ENCODE data around the gene NPPC. TPM values are rescaled to one million over a fixed set of nuclear protein-coding genes. Genes with fewer than 3 reads are reported as not detected.

NPPC gene
- total RNA-seq, 1 experiment from 2014 or later = not detected

DNA sequence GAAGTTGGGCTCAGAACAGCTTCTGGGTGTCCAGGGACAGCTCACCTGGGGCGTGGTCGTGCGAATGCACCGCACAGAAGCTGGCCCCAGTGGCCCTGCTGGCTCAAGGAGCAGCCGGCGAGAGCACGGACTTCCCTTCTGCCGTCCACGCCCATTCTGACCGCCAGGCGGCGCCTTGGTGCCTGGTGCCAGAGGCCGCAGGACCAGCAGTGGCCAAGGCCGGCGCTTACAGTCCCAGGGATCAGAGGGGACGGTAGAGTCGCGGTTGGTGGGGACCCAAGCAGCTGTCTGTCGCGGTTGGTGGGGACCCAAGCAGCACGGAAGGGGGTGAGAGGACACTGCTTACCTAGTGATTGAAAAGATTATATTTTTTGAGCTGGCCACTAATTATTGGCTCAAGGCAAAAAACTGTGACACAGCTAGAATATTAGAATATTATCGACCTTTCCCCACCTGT is 25.7 kb downstream of the NPPC start:
- no peak for TF ChIP-seq EZH2phosphoT487 (IDR thresholded peaks at IDR 0.05; ENCODE audit: borderline replicate concordance, low read length)
- TF ChIP-seq, protein P1, sequence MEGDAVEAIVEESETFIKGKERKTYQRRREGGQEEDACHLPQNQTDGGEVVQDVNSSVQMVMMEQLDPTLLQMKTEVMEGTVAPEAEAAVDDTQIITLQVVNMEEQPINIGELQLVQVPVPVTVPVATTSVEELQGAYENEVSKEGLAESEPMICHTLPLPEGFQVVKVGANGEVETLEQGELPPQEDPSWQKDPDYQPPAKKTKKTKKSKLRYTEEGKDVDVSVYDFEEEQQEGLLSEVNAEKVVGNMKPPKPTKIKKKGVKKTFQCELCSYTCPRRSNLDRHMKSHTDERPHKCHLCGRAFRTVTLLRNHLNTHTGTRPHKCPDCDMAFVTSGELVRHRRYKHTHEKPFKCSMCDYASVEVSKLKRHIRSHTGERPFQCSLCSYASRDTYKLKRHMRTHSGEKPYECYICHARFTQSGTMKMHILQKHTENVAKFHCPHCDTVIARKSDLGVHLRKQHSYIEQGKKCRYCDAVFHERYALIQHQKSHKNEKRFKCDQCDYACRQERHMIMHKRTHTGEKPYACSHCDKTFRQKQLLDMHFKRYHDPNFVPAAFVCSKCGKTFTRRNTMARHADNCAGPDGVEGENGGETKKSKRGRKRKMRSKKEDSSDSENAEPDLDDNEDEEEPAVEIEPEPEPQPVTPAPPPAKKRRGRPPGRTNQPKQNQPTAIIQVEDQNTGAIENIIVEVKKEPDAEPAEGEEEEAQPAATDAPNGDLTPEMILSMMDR (conservative IDR thresholded peaks at IDR 0.05; ENCODE audit: low read depth, low read length) = peak; percentile 83
- ChIA-PET CTCF (interaction anchor here (0.7 to 1.5 kb wide), 4 partner anchors 11 to 541 kb away, joined by 3 to 4 read pairs (median 4); no protein-coding TSS in a partner anchor), POLR2A (ENCODE audit: unreplicated experiment) (no interaction called here)
- Histone ChIP-seq H2AFZ (ENCODE audit: low read length) (peak overlapping the region; percentile 70), H3K9me2 (replicated peaks; ENCODE audit: low read length) (no peaks in the 10 kb centered on the region), H3K27me3 (ENCODE audit: low read length) (no peaks in the 10 kb centered on the region), H3K36me3 (ENCODE audit: low read depth, low read length) (no peaks in the 10 kb centered on the region), H4K20me1 (ENCODE audit: low read length) (no peaks in the 10 kb centered on the region), H3K27ac (ENCODE audit: low read length) (no peak overlapping the region), H3K4me2 (ENCODE audit: low read length) (peak overlapping the region; percentile 44), H3F3A (ENCODE audit: low read length, unreplicated experiment) (no peaks in the 10 kb centered on the region), H3K4me3 (ENCODE audit: low read length) (no peak overlapping the region), H3K79me2 (ENCODE audit: low read length) (no peaks in the 10 kb centered on the region), H3K9ac (ENCODE audit: low read length) (no peak overlapping the region), H3K9me3 (ENCODE audit: low read length) (no peaks in the 10 kb centered on the region), H3K4me1 (ENCODE audit: insufficient read depth, low read length) (0 out of 2 replicates have a peak, but pooled peaks cover 2% of the 10 kb centered on the region)
- DNase-seq (peak; percentile 90), ATAC-seq (peak; percentile 97)
- intact Hi-C loops (cut with micrococcal nuclease) = loop anchor here (1.0 to 5.0 kb wide), 2 partner anchors 48 to 540 kb away; no protein-coding TSS in a partner anchor
- no TSS peak for BruUV-seq (replicated peaks)

DNA sequence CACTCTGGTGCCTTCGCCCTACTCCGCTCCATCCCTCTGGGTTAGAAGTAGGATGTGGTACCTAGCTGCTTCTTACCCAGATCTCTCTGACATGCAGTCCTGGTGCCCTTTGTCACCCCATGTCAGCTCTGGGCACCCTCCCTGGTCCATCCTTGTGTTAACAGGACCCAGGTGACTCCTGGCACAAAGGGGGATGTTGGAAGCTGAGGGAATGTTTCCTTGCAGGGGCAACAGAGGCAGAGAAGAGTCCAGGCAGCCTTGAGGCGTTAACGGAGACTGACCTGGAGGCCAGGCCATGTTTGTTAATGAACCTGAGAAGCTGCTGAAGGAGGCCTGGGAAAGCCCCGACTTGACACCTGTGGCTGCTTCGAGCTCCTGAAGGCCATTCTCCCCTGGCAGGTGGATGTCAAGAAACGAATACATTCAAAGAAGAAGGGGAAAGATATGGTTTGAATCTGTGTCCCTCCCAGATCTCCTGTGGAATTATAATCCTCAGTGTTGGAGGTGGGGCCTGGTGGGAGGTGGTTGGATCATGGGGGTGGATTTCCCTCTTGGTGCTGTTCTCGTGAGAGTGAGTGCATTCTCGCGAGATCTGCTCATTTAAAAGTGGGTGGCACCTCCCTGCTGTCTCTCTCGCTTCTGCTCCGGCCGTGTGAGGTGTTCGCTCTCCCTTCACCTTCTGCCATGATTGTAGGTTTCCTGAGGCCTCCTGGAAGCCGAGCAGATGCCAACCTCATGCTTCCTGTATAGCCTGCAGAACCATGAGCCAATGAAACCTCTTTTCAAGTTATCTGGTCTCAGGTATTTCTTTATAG is 31.4 kb downstream of the NPPC start:
- no peaks in the 10 kb centered on the region for H3K9me2 ChIP-seq (replicated peaks; ENCODE audit: low read length)
- H3K9me3 ChIP-seq (ENCODE audit: low read length) = no peaks in the 10 kb centered on the region
- H2AFZ ChIP-seq (ENCODE audit: low read length) = no peak overlapping the region
- no peaks in the 10 kb centered on the region for H3K4me1 ChIP-seq (ENCODE audit: insufficient read depth, low read length)
- no peak overlapping the region for H3K4me3 ChIP-seq (ENCODE audit: low read length)
- ChIA-PET POLR2A (ENCODE audit: unreplicated experiment) (no interaction called here), CTCF (no interaction called here)
- no peaks in the 10 kb centered on the region; the same call in 1 of the 2 replicates for H3K27me3 ChIP-seq (ENCODE audit: low read length)
- no peaks in the 10 kb centered on the region for H3K36me3 ChIP-seq (ENCODE audit: low read depth, low read length)
- intact Hi-C loops (cut with micrococcal nuclease) = no loop called here
- no TSS peak for BruUV-seq (replicated peaks)
- no peak overlapping the region for H3K27ac ChIP-seq (ENCODE audit: low read length)
- H3F3A ChIP-seq (ENCODE audit: low read length, unreplicated experiment) = no peaks in the 10 kb centered on the region
- H4K20me1 ChIP-seq (ENCODE audit: low read length) = no peaks in the 10 kb centered on the region
- TF ChIP-seq EZH2phosphoT487 (IDR thresholded peaks at IDR 0.05; ENCODE audit: borderline replicate concordance, low read length) = no peak
- TF ChIP-seq EZH2 (IDR thresholded peaks at IDR 0.05; ENCODE audit: low read length, unreplicated experiment) = no peak
- no peak overlapping the region for H3K4me2 ChIP-seq (ENCODE audit: low read length)
- no peak overlapping the region for H3K9ac ChIP-seq (ENCODE audit: low read length)
- DNase-seq (no peak), ATAC-seq (no peak)
- no peaks in the 10 kb centered on the region for H3K79me2 ChIP-seq (ENCODE audit: low read length)

DNA sequence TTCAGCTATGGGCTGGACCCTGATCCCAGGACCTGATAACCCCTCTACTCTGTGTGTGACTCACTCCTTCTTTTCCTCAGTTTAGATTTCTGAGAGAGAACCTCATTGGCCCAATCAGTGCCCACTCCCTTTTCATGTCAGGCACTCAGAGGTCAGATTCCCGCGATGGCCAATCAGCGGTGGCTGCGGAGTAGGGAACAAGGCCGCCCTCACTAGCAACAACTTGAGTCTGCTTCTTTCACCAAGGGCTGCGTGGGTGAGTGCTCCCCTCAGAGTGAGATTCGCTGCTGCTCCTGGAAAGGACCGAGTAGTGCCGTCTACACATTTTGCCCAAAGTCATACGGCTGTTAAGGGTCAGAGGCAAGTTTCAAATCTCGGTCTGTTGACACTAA is 34.7 kb downstream of the NPPC start:
- H3K9ac ChIP-seq (ENCODE audit: low read length) = no peak overlapping the region
- no peak overlapping the region for H3K4me2 ChIP-seq (ENCODE audit: low read length)
- H3K79me2 ChIP-seq (ENCODE audit: low read length) = no peaks in the 10 kb centered on the region
- H4K20me1 ChIP-seq (ENCODE audit: low read length) = no peaks in the 10 kb centered on the region
- peaks cover 6% of the 10 kb centered on the region; the same call in 1 of the 2 replicates for H3K27me3 ChIP-seq (ENCODE audit: low read length)
- DNase-seq (no peak), ATAC-seq (no peak)
- H3F3A ChIP-seq (ENCODE audit: low read length, unreplicated experiment) = no peaks in the 10 kb centered on the region
- ChIA-PET POLR2A (ENCODE audit: unreplicated experiment) (no interaction called here), CTCF (no interaction called here)
- no peaks in the 10 kb centered on the region for H3K4me1 ChIP-seq (ENCODE audit: insufficient read depth, low read length)
- no peak overlapping the region for H2AFZ ChIP-seq (ENCODE audit: low read length)
- H3K9me2 ChIP-seq (replicated peaks; ENCODE audit: low read length) = no peaks in the 10 kb centered on the region
- no peak overlapping the region for H3K27ac ChIP-seq (ENCODE audit: low read length)
- H3K36me3 ChIP-seq (ENCODE audit: low read depth, low read length) = no peaks in the 10 kb centered on the region
- no peak overlapping the region for H3K4me3 ChIP-seq (ENCODE audit: low read length)
- no TSS peak for BruUV-seq (replicated peaks)
- intact Hi-C loops (cut with micrococcal nuclease) = no loop called here
- H3K9me3 ChIP-seq (ENCODE audit: low read length) = no peaks in the 10 kb centered on the region
- no peak for TF ChIP-seq EZH2phosphoT487 (IDR thresholded peaks at IDR 0.05; ENCODE audit: borderline replicate concordance, low read length)
- TF ChIP-seq EZH2 (IDR thresholded peaks at IDR 0.05; ENCODE audit: low read length, unreplicated experiment) = no peak
- TF ChIP-seq, protein P1 (conservative IDR thresholded peaks at IDR 0.05; ENCODE audit: low read depth, low read length) = no peak
